Neural cell (in vitro differentiated cells): ENCODE results near the gene HTR1A.

Experiments
- CTCF ChIP-seq: fragments of 450-650 bp; IDR thresholded peaks from 2 replicates; pipeline ENCODE4 v1.5.1; 2014; ENCODE audit warnings: antibody characterized with exemption, mild to moderate bottlenecking, moderate library complexity; ENCODE audit not compliant: poor library complexity, severe bottlenecking
- POLR2AphosphoS5 ChIP-seq: IDR thresholded peaks from 2 replicates; pipeline ENCODE4 v1.6.1; 2012
- RAD21 ChIP-seq: fragments of 450-650 bp; conservative IDR thresholded peaks from 2 replicates; pipeline ENCODE4 v1.6.1; 2014; ENCODE audit warnings: antibody characterized with exemption, mild to moderate bottlenecking, moderate library complexity

- no peak for TF ChIP-seq POLR2AphosphoS5
- TF ChIP-seq RAD21 = no peak
- no peak for TF ChIP-seq CTCF
These were observed 4.6 kb downstream of the HTR1A start for GRCh38 chr5:63957617-63958016.
